Neural cell (in vitro differentiated cells): ENCODE measurements around the gene NRROS. TPM values are rescaled to one million over a fixed set of nuclear protein-coding genes. Genes with fewer than 3 reads are reported as not detected.

Source experiments
- H2AFZ ChIP-seq: fragments of 200-600, 300-800 bp; sonication (generic), shearing (Covaris generic); 2 replicates; pipeline ENCODE4 v1.6.0; 2014; ENCODE audit warnings: low read depth, mild to moderate bottlenecking, antibody characterized with exemption, low read length, moderate library complexity
- H3F3A ChIP-seq: fragments of 200-600 bp; shearing (Covaris generic); 2 replicates; pipeline ENCODE4 v1.6.1; 2016; ENCODE audit warnings: mild to moderate bottlenecking, moderate library complexity, mixed read lengths, antibody characterized with exemption, low read length; ENCODE audit not compliant: insufficient read depth, poor library complexity, severe bottlenecking
- H3K27ac ChIP-seq: fragments of 200-600, 300-800 bp; sonication (generic), shearing (Covaris generic); 2 replicates; pipeline ENCODE4 v1.5.1; 2014; ENCODE audit warnings: mild to moderate bottlenecking, low read length, moderate library complexity
- H3K27me3 ChIP-seq: fragments of 300-800, 200-600 bp; sonication (generic), shearing (Covaris generic); 2 replicates; pipeline ENCODE4 v1.6.0; 2014; ENCODE audit warnings: mild to moderate bottlenecking, low read depth, low read length, moderate library complexity; ENCODE audit not compliant: insufficient read depth
- H3K36me3 ChIP-seq: fragments of 300-800, 200-600 bp; sonication (generic), shearing (Covaris generic); 2 replicates; pipeline ENCODE4 v1.5.1; 2014; ENCODE audit warnings: mild to moderate bottlenecking, antibody characterized with exemption, low read length, moderate library complexity; ENCODE audit not compliant: insufficient read depth
- H3K4me2 ChIP-seq: fragments of 300-800, 200-600 bp; sonication (generic), shearing (Covaris generic); 2 replicates; pipeline ENCODE4 v1.6.0; 2014; ENCODE audit warnings: mild to moderate bottlenecking, low read length
- H3K4me3 ChIP-seq: fragments of 300-800, 200-600 bp; sonication (generic), shearing (Covaris generic); 2 replicates; pipeline ENCODE4 v1.5.1; 2014; ENCODE audit warnings: mild to moderate bottlenecking, low read length, moderate library complexity
- H3K79me2 ChIP-seq: fragments of 200-600 bp; shearing (Covaris generic); replicated peaks from 2 replicates; pipeline ENCODE4 v1.6.0; 2014; ENCODE audit warnings: mild to moderate bottlenecking, low read length, moderate library complexity; ENCODE audit not compliant: insufficient read depth
- H3K9ac ChIP-seq: fragments of 300-800, 200-600 bp; sonication (generic), shearing (Covaris generic); 2 replicates; pipeline ENCODE4 v1.6.1; 2016; ENCODE audit warnings: mild to moderate bottlenecking, low read length, mixed read lengths
- H3K9me2 ChIP-seq: fragments of 200-600 bp; shearing (Covaris generic); 2 replicates; pipeline ENCODE4 v1.6.1; 2016; ENCODE audit warnings: mild to moderate bottlenecking, low read length, mixed read lengths; ENCODE audit not compliant: insufficient read depth
- H3K9me3 ChIP-seq: fragments of 200-600, 300-800 bp; sonication (generic), shearing (Covaris generic); 2 replicates; pipeline ENCODE4 v1.6.1; 2016; ENCODE audit warnings: mild to moderate bottlenecking, mixed run types, low read length, moderate library complexity, mixed read lengths
- H4K20me1 ChIP-seq: fragments of 200-600 bp; shearing (Covaris generic); 2 replicates; pipeline ENCODE4 v1.6.1; 2016; ENCODE audit warnings: mild to moderate bottlenecking, mixed run types; ENCODE audit not compliant: insufficient read depth
- CTCF ChIP-seq: fragments of 450-650 bp; IDR thresholded peaks from 2 replicates; pipeline ENCODE4 v1.5.1; 2014; ENCODE audit warnings: antibody characterized with exemption, mild to moderate bottlenecking, moderate library complexity; ENCODE audit not compliant: poor library complexity, severe bottlenecking
- EP300 ChIP-seq: fragments of 450-650 bp; conservative IDR thresholded peaks from 2 replicates; pipeline ENCODE4 v1.6.1; 2014; ENCODE audit warnings: antibody characterized with exemption, mild to moderate bottlenecking, moderate library complexity; ENCODE audit not compliant: poor library complexity, severe bottlenecking
- EZH2 ChIP-seq: fragments of 200-600, 300-800 bp; shearing (Covaris generic), sonication (generic); IDR thresholded peaks from 2 replicates; pipeline ENCODE4 v1.6.1; 2014; ENCODE audit warnings: antibody characterized with exemption, low read length, borderline replicate concordance, mild to moderate bottlenecking; ENCODE audit not compliant: insufficient read depth, poor library complexity, severe bottlenecking
- MXI1 ChIP-seq: fragments of 450-650 bp; conservative IDR thresholded peaks from 2 replicates; pipeline ENCODE4 v1.6.1; 2014; ENCODE audit warnings: antibody characterized with exemption, mild to moderate bottlenecking; ENCODE audit not compliant: poor library complexity, severe bottlenecking
- POLR2AphosphoS5 ChIP-seq: IDR thresholded peaks from 2 replicates; pipeline ENCODE4 v1.6.1; 2012
- RAD21 ChIP-seq: fragments of 450-650 bp; conservative IDR thresholded peaks from 2 replicates; pipeline ENCODE4 v1.6.1; 2014; ENCODE audit warnings: antibody characterized with exemption, mild to moderate bottlenecking, moderate library complexity
- SMC3 ChIP-seq: fragments of 450-650 bp; conservative IDR thresholded peaks from 2 replicates; pipeline ENCODE4 v1.6.1; 2014; ENCODE audit warnings: antibody characterized with exemption, mild to moderate bottlenecking, moderate library complexity; ENCODE audit not compliant: poor library complexity
- TAF1 ChIP-seq: IDR thresholded peaks from 2 replicates; pipeline ENCODE4 v1.6.1; 2012; ENCODE audit warnings: low read depth
- polyA plus RNA-seq: library from polyadenylated mRNA; depleted of rRNA; stranded (reverse); fragments of >200 nt; gene quantifications from 2 replicates; pipeline ENCODE4 v1.2.3, GENCODE V29; 2014
- TF ChIP-seq, protein P1 (sequence below): IDR thresholded peaks from 2 replicates; pipeline ENCODE4 v1.6.1; 2012; ENCODE audit warnings: borderline replicate concordance

NRROS gene
- polyA plus RNA-seq, 1 donor from 2014 or later = not detected

DNA sequence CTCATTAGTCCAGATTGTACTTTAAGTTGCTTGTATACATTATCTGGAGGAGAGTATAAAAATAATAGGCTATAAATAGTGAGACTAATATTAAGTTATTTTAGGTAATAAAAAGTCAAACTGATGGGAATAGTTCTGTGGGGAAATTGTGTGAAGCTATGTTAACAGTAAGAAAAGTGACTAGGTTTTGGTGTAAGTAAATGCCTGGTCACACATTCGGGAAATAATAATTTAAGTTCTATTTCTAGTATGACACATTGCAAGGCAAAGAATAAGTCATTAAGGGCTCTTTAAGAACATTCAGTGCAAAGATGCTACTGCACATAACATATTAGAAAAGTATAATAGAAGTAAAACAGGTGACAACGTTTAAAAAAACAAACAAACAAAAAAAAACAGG lies 18.8 kb upstream of the NRROS start:
- H3K9me3 ChIP-seq = no peaks in the 10 kb centered on the region
- no peaks in the 10 kb centered on the region for H3K9me2 ChIP-seq
- TF ChIP-seq SMC3 (no peak), EZH2 (no peak), POLR2AphosphoS5 (no peak), RAD21 (no peak), CTCF (no peak), EP300 (no peak), MXI1 (no peak), TAF1 (no peak)
- TF ChIP-seq, protein P1, sequence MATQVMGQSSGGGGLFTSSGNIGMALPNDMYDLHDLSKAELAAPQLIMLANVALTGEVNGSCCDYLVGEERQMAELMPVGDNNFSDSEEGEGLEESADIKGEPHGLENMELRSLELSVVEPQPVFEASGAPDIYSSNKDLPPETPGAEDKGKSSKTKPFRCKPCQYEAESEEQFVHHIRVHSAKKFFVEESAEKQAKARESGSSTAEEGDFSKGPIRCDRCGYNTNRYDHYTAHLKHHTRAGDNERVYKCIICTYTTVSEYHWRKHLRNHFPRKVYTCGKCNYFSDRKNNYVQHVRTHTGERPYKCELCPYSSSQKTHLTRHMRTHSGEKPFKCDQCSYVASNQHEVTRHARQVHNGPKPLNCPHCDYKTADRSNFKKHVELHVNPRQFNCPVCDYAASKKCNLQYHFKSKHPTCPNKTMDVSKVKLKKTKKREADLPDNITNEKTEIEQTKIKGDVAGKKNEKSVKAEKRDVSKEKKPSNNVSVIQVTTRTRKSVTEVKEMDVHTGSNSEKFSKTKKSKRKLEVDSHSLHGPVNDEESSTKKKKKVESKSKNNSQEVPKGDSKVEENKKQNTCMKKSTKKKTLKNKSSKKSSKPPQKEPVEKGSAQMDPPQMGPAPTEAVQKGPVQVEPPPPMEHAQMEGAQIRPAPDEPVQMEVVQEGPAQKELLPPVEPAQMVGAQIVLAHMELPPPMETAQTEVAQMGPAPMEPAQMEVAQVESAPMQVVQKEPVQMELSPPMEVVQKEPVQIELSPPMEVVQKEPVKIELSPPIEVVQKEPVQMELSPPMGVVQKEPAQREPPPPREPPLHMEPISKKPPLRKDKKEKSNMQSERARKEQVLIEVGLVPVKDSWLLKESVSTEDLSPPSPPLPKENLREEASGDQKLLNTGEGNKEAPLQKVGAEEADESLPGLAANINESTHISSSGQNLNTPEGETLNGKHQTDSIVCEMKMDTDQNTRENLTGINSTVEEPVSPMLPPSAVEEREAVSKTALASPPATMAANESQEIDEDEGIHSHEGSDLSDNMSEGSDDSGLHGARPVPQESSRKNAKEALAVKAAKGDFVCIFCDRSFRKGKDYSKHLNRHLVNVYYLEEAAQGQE = no peak
- no peak overlapping the region for H2AFZ ChIP-seq
- H4K20me1 ChIP-seq = no peaks in the 10 kb centered on the region
- no peaks in the 10 kb centered on the region for H3F3A ChIP-seq
- no peak overlapping the region for H3K4me3 ChIP-seq
- no peaks in the 10 kb centered on the region for H3K79me2 ChIP-seq
- H3K4me2 ChIP-seq = no peak overlapping the region
- no peaks in the 10 kb centered on the region for H3K27me3 ChIP-seq
- H3K27ac ChIP-seq = no peak overlapping the region
- no peak overlapping the region for H3K9ac ChIP-seq
- no peaks in the 10 kb centered on the region for H3K36me3 ChIP-seq

GRCh38 chr3:196621611-196622010 lies 17.9 kb upstream of the NRROS start:
- no peak overlapping the region for H3K9ac ChIP-seq
- TF ChIP-seq SMC3 = no peak
- TF ChIP-seq, protein P1 = no peak
- no peak for TF ChIP-seq TAF1
- TF ChIP-seq CTCF = no peak
- H3K27ac ChIP-seq = no peak overlapping the region
- no peaks in the 10 kb centered on the region for H3K9me3 ChIP-seq
- H3K4me2 ChIP-seq = no peak overlapping the region
- H3K36me3 ChIP-seq = no peaks in the 10 kb centered on the region
- no peaks in the 10 kb centered on the region for H3F3A ChIP-seq
- no peaks in the 10 kb centered on the region for H4K20me1 ChIP-seq
- no peaks in the 10 kb centered on the region for H3K27me3 ChIP-seq
- no peak overlapping the region for H2AFZ ChIP-seq
- no peak overlapping the region for H3K4me3 ChIP-seq
- H3K79me2 ChIP-seq = no peaks in the 10 kb centered on the region
- H3K9me2 ChIP-seq = no peaks in the 10 kb centered on the region
